NCI-H510A (cell line): Measurements from ENCODE around the gene KATNA1.
A peak's percentile ranks its signal among the peaks of the same experiment; 100 is the strongest.

ENCODE experiments used
- DNase-seq: peaks from one replicate; lab custom pipeline; 2025; lab: John Stamatoyannopoulos, UW

KATNA1 gene

DNA sequence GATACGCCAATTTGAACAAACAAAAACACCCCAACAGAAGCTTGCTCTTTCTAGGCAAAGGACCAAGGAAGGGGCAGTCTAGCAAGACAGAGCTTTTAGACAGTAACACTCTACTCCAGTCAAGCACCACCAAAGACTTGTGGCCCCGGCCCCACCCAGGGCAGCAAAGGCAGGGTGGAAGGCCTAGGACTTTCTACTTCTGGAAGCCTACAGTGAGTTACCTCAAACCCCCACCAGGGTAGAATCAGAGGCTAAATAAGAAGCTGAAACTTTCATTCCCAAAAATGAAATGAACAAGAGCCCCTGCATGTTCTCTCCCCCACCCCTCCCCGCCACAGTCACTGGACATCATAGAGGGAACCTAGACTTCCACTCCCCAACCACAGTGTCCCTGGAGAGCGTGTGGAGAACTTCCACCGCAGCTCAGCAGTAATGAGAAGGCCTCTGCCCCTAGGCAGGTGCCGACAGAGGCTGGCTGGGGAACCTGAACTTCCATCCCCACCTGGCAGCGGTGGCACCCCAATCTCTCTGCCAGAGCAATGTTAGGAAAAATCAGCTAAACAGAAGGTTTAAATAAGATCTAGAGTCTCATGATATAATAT, 40.0 kb downstream of the KATNA1 start:
- no peak for DNase-seq

GRCh38 chr6:149600508-149600907, 48.0 kb downstream of the KATNA1 start:
- no peak for DNase-seq

GRCh38 chr6:149593408-149593807, 55.1 kb downstream of the KATNA1 start:
- DNase-seq: no peak

DNA sequence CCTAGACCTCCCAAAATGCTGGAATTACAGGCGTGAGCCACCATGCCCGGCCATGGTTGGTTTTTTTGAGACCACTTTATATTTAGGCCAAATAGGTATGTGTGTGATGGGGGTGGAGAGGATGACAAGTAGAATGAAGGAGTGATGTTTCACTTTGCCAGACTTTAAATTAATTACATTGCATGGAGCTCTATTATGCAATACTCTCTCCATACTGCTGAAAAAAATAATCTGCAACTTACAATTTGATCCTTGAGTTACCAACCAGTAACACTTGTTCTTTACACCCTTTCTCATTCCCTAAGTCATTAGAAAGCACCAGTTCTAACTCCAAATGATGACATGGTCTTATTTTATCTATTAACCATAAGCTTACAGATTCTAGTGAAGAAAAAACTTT, 55.5 kb downstream of the KATNA1 start:
- no peak for DNase-seq

DNA sequence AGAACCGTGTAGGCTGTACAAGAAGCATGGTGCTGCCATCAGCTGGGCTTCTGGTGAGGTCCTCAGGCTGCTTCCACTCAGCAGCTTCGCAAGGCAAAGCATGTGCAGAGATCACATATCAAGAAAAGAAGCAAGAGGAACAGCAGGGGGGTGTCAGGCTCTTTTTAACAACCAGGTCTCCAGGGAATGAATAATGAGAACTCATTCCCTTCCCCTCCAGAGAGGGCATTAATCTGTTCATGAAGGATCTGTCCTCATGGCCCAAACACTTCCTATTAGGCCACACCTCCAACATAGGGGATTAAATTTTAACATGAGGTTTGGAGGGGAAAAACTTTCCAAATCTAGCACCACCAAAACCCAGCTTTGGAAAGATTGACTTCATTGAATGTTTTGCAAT, 62.4 kb downstream of the KATNA1 start:
- no peak for DNase-seq

- DNase-seq: no peak
Observed at GRCh38 chr6:149581349-149581748, 67.2 kb downstream of the KATNA1 start.

- DNase-seq: no peak
Observed at GRCh38 chr6:149580880-149581279, 67.6 kb downstream of the KATNA1 start.

GRCh38 chr6:149567945-149568585, 80.4 kb downstream of the KATNA1 start:
- DNase-seq: no peak

GRCh38 chr6:149567194-149567586, 81.3 kb downstream of the KATNA1 start:
- DNase-seq: no peak

DNA sequence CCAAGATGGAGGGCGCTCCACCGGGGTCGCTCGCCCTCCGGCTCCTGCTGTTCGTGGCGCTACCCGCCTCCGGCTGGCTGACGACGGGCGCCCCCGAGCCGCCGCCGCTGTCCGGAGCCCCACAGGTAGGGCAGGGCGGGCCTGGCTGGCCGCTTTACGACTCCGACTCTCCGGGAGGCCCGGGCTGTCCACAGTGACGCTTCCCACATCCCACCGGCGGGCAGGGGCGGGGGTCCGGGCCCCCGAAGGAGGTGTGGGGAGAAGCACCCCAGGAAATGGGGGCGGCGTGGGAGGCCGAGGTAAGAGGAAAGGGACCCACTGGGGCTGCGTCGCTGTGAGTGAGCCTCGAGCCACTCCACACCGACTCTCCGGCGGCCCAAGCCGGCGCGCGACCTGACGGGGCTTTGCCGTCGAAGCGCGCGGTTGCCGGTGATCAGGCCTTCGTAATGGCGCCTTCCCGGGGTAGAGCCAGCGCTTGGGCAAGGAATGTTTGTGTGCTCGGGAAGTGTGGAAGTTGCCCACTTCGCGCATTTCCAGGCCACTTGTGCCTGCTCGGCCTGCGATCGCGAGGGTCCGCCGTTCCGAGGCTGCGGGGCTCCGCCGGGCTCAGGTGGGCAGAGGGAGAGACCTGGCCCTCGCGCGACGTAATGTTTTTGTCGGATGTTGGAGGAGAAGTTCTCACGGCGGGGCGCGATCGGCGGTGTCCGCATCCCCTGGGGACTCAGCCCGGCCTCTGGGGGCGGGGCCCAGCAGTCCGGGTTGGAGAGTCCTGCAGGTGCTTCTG, 81.9 kb downstream of the KATNA1 start:
- DNase-seq: peak; percentile 19

DNA sequence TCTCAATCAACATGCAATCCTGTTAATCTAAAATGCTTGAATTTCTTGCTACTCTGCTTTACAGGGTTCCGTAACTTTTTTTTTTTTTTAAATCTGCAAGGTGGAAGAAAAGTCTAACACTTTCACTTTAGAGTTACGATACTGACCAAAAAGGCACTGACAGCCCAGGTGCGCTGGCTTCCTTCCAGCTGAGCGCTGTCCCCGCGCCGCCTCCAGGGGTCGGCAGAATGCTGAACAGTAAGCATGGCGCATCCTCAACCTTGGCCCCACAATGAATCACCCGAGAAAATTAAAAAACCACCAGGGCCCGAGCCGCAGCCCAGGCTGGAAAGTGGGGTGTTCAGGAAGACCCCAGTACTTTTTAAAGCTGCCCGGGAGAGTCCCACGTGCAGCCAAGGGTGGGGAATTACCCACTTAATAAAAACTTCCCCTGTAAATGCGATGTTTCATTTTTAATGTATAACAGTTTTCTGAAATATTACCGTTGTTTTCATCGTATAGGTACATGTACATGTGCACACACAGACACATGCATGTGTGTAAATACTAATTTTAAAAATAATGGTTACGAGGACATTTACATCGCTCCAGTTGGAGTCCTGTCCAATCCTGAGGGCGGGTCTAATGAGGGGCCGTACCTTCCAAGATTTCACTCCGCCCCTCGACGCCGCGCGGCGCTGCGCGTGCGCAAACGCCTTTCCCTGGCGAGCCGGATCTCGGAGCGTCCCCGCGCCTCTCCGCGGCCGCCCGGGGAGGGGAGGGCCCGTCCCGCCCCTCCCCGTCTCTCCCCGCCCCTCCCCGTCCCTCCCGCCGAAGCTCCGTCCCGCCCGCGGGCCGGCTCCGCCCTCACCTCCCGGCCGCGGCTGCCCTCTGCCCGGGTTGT, 82.7 kb downstream of the KATNA1 start, which contains the start of gene GINM1:
GINM1 (plus strand) TSS at position 849 of the 883 bp plus-strand sequence. CDS start 40 bp downstream, outside the sequence.
- peak; percentile 72 for DNase-seq

DNA sequence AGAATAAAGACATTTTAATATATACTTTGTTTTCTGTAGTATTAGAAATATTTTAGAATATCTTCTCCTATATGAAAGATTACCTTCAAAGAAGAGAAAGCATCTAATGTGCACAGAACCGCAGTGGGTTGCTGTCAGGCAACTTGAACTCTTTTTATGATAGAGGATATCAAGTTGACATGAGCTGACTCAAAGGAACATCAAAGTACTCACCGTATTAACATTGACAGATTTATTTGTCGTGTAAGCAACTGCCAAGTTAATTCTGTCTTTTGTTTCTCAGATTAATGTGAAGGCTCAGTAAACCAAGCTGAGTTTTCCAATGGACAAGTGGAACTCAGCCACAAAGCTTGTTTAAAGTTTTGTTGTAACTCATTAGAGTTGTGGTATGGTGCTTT, 84.6 kb downstream of the KATNA1 start:
- no peak for DNase-seq

DNA sequence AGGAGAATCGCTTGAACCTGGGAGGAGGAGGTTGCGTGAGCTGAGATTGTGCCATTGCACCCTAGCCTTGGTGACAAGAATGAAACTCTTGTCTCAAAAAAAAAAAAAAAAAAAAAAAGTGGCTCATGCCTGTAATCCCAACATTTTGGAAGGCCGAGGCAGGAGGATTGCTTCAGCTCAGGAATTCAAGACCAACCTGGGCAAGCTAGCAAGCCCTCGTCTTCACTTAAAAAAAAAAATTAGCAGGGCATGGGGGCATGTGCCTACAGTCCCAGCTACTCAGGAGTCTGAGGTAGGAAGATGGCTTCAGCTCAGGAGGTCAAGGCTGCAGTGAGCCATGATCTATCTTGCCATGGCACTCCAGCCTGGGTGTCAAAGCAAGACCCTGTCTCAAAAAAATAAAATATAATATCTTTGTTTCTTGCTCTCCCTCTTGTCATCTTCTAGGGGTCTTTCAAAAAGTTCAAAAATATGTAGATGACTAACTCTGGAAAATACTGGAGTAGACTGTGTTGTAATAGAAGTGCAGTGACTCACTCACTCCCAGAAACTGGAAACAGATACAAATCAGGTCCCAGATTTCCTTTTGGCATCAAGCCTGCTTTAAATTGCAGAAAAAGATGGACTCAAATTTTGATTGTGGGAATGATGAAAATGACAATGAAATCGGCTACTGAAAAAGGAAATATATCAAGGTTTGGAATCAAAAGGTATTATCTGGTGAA, 85.1 kb downstream of the KATNA1 start:
- no peak for DNase-seq

- DNase-seq: no peak
Observed at GRCh38 chr6:149560736-149561135, 87.8 kb downstream of the KATNA1 start.

DNA sequence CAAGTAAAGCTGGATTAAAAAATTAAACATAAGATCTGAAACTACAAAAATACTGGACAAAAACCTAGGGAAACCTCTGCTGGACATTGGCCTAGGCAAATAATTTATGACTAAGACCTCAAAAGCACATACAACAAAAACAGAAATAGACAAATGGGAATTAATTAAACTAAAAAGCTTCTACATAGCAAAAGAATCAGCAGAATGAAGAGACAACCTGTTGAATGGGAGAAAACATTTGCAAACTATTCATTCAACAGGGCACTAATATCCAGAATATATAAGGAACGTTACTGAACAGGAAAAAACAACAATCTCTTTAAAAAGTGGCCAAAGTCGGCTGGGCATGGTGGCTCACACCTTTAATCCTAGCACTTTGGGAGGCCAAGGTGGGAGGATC, 89.1 kb downstream of the KATNA1 start:
- DNase-seq: no peak

GRCh38 chr6:149558029-149558428, 90.5 kb downstream of the KATNA1 start:
- no peak for DNase-seq

- DNase-seq: no peak
Observed at GRCh38 chr6:149551920-149552319, 96.6 kb downstream of the KATNA1 start.

DNA sequence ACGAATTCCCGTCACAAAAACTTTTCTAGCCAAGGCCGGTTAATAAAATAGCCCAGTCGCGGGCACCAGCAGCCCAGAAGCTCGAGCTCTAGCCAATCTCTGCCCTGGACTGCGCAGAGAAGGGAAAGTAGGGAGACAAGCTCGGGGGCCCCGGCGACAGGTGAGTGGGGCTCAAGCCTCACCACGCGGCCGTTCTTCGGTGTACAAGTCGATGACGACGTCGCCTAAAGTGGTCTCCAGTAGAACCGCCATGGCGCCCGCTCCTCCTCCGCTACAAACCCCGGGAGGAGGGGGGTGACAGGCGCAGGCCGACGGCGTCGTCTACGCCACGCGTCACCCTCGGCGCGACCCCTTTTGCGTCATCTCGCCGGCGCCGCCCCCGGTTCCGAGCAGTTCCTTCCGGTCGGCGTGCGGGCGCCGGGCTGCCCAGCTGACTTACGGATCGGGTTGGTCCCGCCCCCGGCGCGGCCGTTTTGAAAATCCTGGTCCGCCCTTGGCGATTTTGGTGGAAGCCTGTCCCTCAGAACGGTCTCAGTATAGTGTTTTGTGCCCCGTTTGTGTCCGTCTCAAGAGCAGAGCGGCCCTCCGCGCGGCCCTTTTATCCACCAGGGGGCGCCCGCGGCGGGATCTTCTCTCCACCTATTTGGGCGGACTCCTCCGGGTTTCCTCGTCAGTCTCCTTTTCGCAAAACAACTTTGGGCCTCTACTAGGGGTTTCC, 102.6 kb downstream of the KATNA1 start, which contains the start of gene PPIL4:
PPIL4 (minus strand) TSS at position 290 of the 718 bp plus-strand sequence; CDS start at position 252, 38 bp downstream.
- DNase-seq: peak; percentile 72

DNA sequence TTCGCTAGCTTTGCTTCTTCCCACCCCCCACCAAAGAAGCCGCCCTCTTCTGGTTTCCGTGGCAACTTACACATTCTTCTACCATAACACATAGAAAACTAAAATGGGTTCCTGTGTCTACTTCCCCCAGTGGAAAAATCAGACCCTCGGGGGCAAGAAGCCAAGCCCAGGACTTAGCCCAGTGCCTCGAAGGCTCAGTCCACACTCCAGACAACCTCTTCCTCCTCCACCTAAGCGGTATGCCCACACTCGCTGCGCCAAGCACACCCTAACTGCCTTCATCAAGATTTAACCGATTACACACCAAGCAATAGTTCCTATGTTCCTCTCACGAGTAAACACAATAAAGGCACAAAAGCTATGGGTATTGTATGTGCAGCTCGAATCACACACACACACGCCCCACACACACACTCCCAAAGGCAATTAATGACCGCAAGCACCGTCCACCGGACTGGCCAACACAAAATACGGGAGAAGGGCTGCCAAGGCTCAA, 103.2 kb downstream of the KATNA1 start:
- no peak for DNase-seq
